Nephron (organoid): ENCODE measurements around the gene CSMD2.

ENCODE experiments used
- H3K27ac Mint-ChIP-seq, 3 experiments: 2 replicates each; pipeline ENCODE4 v1.8.0; 2020; ENCODE audit warnings: mixed read lengths in 3 of 3, mild to moderate bottlenecking in 2 of 3, moderate library complexity in 1 of 3
- H3K27me3 Mint-ChIP-seq: 2 replicates; pipeline ENCODE4 v1.8.0; 2021; ENCODE audit warnings: low read depth, mild to moderate bottlenecking, moderate library complexity, mixed read lengths
- H3K36me3 Mint-ChIP-seq: 2 replicates; pipeline ENCODE4 v1.8.0; 2020; ENCODE audit warnings: low read depth, mixed read lengths
- H3K4me1 Mint-ChIP-seq: 2 replicates; pipeline ENCODE4 v1.8.0; 2020; ENCODE audit warnings: mixed read lengths
- H3K4me3 Mint-ChIP-seq, 3 experiments: 2 replicates each; pipeline ENCODE4 v1.8.0; 2020; ENCODE audit warnings: mild to moderate bottlenecking in 3 of 3, mixed read lengths in 3 of 3, moderate library complexity in 2 of 3
- H3K9me3 Mint-ChIP-seq: 2 replicates; pipeline ENCODE4 v1.8.0; 2020; ENCODE audit warnings: mixed read lengths
- CTCF ChIP-seq, 3 experiments: fragments of 200-600 bp; sonication (generic); IDR thresholded peaks; one replicate each; pipeline ENCODE4 v1.5.0; 2021; ENCODE audit warnings: antibody characterized with exemption in 3 of 3; ENCODE audit not compliant: unreplicated experiment in 3 of 3

Gene CSMD2

DNA sequence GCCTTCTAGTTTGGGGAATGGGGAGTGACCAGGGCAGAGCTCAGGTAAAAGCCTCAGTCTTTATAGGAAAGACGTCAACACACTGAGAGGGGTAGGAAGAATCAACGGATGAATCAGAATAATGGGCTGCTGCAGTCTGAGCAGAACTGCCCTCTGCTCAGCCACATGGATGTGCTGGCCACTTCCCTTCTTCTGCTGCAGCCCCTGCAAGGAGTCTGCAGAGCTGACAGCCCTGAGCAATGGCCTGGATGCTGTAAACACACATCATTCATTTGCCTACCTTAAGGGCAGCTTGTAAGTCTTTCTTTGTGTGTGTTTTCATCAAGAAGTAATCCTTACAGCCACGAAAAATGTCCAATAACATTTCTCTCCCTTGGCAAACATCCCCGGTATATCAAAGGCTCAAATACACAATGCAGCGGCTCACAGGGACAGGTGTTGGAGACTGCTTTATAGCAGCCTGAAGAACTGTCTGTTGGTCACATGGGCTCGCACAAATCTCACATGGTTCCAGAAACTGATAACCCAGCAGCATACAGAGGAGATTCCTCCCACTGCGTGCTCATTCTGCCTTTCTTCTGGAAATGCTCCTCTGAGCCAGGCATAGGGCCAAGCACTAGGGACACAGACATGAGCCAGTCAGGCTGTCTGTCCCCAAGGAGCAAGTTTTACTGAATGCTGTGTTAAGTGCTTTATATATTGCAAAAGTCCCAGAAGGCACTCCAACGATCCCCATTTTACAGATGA is 191.1 kb downstream of the CSMD2 start:
- Mint-ChIP-seq H3K27me3 (peaks cover 41% of the 10 kb centered on the region), H3K36me3 (no peaks in the 10 kb centered on the region), H3K27ac (peak overlapping the region in 1 of 3 experiments; percentile 57), H3K9me3 (no peaks in the 10 kb centered on the region), H3K4me3 (no peak overlapping the region), H3K4me1 (peaks cover 35% of the 10 kb centered on the region)
- no peak for TF ChIP-seq CTCF (IDR thresholded peaks at IDR 0.05; ENCODE audit: unreplicated experiment in 3 of 3)

- Mint-ChIP-seq H3K9me3 (no peaks in the 10 kb centered on the region), H3K4me3 (no peak overlapping the region), H3K4me1 (peaks cover 35% of the 10 kb centered on the region), H3K27me3 (peaks cover 30% of the 10 kb centered on the region), H3K36me3 (no peaks in the 10 kb centered on the region), H3K27ac (no peak overlapping the region)
- TF ChIP-seq CTCF (IDR thresholded peaks at IDR 0.05; ENCODE audit: unreplicated experiment in 3 of 3), result no peak
Measured at GRCh38 chr1:33972676-33973395, 192.2 kb downstream of the CSMD2 start.

DNA sequence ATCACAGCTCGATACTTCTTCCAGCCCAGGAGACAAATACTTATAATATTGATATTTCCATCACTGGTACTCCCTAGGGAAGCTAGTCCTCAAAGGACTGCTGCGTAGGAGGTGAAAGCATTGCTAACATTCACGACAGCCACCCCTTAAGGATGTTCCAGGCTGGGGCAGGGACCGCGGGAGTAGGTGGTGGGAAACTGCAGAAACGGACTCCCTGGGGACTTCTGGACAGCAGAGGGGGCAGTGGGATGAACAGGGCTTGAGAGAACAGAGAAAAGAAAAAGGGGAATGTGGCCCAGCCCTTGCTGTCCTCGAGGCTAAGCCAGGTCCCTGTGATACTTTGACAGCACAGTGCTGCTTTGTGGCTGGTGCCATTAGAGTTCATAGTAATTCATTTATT is 193.1 kb downstream of the CSMD2 start:
- Mint-ChIP-seq H3K27me3 (peaks cover 23% of the 10 kb centered on the region), H3K4me3 (no peak overlapping the region), H3K9me3 (no peaks in the 10 kb centered on the region), H3K4me1 (peaks cover 35% of the 10 kb centered on the region), H3K27ac (peak overlapping the region; percentile 79 to 92 (median 79)), H3K36me3 (no peaks in the 10 kb centered on the region)
- no peak for TF ChIP-seq CTCF (IDR thresholded peaks at IDR 0.05; ENCODE audit: unreplicated experiment in 3 of 3)

DNA sequence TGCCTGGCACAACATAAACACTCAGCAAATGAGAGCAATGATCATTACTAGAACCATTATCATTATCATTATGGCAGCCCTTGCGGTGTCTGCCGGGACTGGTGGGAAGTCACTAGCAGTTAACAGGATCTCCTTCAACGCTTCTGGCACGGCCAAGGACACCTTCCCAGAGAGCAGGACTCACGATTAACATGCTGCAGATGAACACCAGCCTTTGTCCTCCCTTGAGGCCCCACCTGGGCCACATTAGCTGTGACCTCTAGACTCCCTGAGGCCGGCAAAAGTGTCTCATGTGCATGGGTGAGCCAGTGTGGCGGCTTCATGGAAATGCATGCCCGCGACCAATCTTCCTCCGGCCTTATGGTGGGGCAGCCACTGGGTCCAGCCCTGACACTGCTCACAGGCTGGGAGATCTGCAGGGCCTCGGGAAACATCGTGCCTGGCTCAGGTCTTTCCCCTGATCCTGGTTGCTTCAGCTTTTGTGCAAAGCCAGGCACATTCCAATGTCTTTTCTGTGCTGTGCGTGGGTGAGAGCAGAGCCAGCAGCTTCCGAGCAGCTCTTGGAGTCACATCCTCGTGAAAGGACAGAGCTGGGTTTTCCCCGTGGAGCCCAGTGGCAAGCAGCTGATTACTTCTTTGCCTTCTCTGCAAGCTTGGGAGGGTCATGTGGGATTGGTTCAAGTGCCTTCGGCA is 193.9 kb downstream of the CSMD2 start:
- peaks cover 17% of the 10 kb centered on the region for H3K27me3 Mint-ChIP-seq
- H3K4me3 Mint-ChIP-seq, result no peak overlapping the region
- peak overlapping the region; percentile 79 to 92 (median 79) for H3K27ac Mint-ChIP-seq
- peaks cover 35% of the 10 kb centered on the region for H3K4me1 Mint-ChIP-seq
- H3K9me3 Mint-ChIP-seq, result no peaks in the 10 kb centered on the region
- TF ChIP-seq CTCF (IDR thresholded peaks at IDR 0.05; ENCODE audit: unreplicated experiment in 3 of 3), result no peak
- no peaks in the 10 kb centered on the region for H3K36me3 Mint-ChIP-seq

- Mint-ChIP-seq H3K27ac (no peak overlapping the region), H3K27me3 (peaks cover 16% of the 10 kb centered on the region), H3K9me3 (no peaks in the 10 kb centered on the region), H3K4me1 (peaks cover 35% of the 10 kb centered on the region), H3K36me3 (no peaks in the 10 kb centered on the region), H3K4me3 (no peak overlapping the region)
- no peak for TF ChIP-seq CTCF (IDR thresholded peaks at IDR 0.05; ENCODE audit: unreplicated experiment in 3 of 3)
Measured at GRCh38 chr1:33970148-33970825, 194.7 kb downstream of the CSMD2 start.
